HG03095 (cell line): ENCODE measurements around the gene SPATS2L.
"Not testable (repeated sequence)": the region's sequence is repeated elsewhere in the genome, so short reads cannot be mapped to it uniquely, and the experiment has no call there.

Experiments used
- ATAC-seq: cut with Tn5 transposase; IDR thresholded peaks from one replicate; pipeline ENCODE4 v1.9.1; 2021; ENCODE audit warnings: moderate library complexity; ENCODE audit not compliant: unreplicated experiment

Gene SPATS2L

GRCh38 chr2:200319548-200320337 lies 13.2 kb downstream of the SPATS2L start:
- ATAC-seq, result no peak

GRCh38 chr2:200320344-200320743 lies 13.9 kb downstream of the SPATS2L start:
- ATAC-seq, result no peak

- ATAC-seq, result no peak
Measured at GRCh38 chr2:200320991-200321390, 14.5 kb downstream of the SPATS2L start.

- no peak for ATAC-seq
Measured at GRCh38 chr2:200321780-200322534, 15.5 kb downstream of the SPATS2L start.

- ATAC-seq, result no peak
Measured at GRCh38 chr2:200322607-200323006, 16.1 kb downstream of the SPATS2L start.

GRCh38 chr2:200324362-200324761 lies 17.9 kb downstream of the SPATS2L start:
- no peak for ATAC-seq

GRCh38 chr2:200329384-200329783 lies 22.9 kb downstream of the SPATS2L start:
- no peak for ATAC-seq

GRCh38 chr2:200329798-200330197 lies 23.3 kb downstream of the SPATS2L start:
- no peak for ATAC-seq

GRCh38 chr2:200330351-200331060 lies 24.0 kb downstream of the SPATS2L start:
- ATAC-seq, result no peak

- no peak for ATAC-seq
Measured at GRCh38 chr2:200331061-200331400, 24.5 kb downstream of the SPATS2L start.

- ATAC-seq, result no peak
Measured at GRCh38 chr2:200335657-200336056, 29.2 kb downstream of the SPATS2L start.

- ATAC-seq, result no peak
Measured at GRCh38 chr2:200336980-200337615, 30.6 kb downstream of the SPATS2L start.

GRCh38 chr2:200337621-200338020 lies 31.1 kb downstream of the SPATS2L start:
- no peak for ATAC-seq

- no peak for ATAC-seq
Measured at GRCh38 chr2:200338692-200339091, 32.2 kb downstream of the SPATS2L start.

- ATAC-seq, result no peak
Measured at GRCh38 chr2:200340508-200341224, 34.2 kb downstream of the SPATS2L start.

GRCh38 chr2:200341376-200341775 lies 34.9 kb downstream of the SPATS2L start:
- no peak for ATAC-seq

- no peak for ATAC-seq
Measured at GRCh38 chr2:200342235-200342634, 35.7 kb downstream of the SPATS2L start.

- no peak for ATAC-seq
Measured at GRCh38 chr2:200342654-200343053, 36.2 kb downstream of the SPATS2L start.

- not testable (repeated sequence) for ATAC-seq
Measured at GRCh38 chr2:200344202-200344601, 37.7 kb downstream of the SPATS2L start.

- no peak for ATAC-seq
Measured at GRCh38 chr2:200345975-200346374, 39.5 kb downstream of the SPATS2L start.

GRCh38 chr2:200347301-200347700 lies 40.8 kb downstream of the SPATS2L start:
- no peak for ATAC-seq
